ENCODE data around the gene NCAM1. TPM values are rescaled to one million over a fixed set of nuclear protein-coding genes. Genes with fewer than 3 reads are reported as not detected.

NCAM1 gene
- total and polyA plus RNA-seq, 2 donors (not counting 3 experiments of a cell fraction or from before 2014, with no cell fraction given): 0.03 TPM; not detected in 1

DNA sequence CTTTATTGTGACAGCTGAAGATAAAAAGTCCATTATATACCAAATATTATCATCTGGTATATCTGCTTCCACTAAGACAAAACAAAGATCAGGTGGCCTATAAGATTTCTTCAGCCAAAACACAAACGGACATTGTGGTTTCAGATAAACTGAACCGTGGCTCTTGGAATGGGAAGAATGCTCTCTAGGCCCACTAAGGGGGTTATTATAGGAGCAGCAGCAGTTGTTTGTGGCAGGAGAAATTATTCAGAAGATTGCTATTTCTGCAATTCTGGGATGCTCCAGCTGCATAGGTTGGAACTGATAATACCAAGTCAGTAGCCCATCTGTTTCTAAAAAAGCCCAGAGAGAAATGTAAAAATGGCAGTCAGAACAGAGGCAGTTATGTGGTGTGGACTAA, 145.3 kb downstream of the NCAM1 start:
- Histone ChIP-seq H2AFZ (ENCODE audit: low read depth, low read length) (no peak overlapping the region), H3K9me3 (replicated peaks; ENCODE audit: control insufficient read depth, insufficient read depth, low read length) (no peaks in the 10 kb centered on the region), H3K4me1 (ENCODE audit: control insufficient read depth, extremely low read depth, insufficient read depth, low read length) (no peaks in the 10 kb centered on the region), H3K9ac (replicated peaks; ENCODE audit: extremely low read depth, insufficient read depth, low read length) (no peak overlapping the region), H3K27ac (ENCODE audit: insufficient read depth, low read depth, low read length) (no peak overlapping the region), H3K9me1 (replicated peaks; ENCODE audit: control insufficient read depth, extremely low read depth, insufficient read depth, low read length) (no peaks in the 10 kb centered on the region), H3K36me3 (ENCODE audit: control insufficient read depth in 2 of 2, extremely low read depth in 1 of 2, insufficient read depth in 2 of 2, low read length in 2 of 2) (no peaks in the 10 kb centered on the region), H3K27me3 (ENCODE audit: control insufficient read depth in 2 of 2, insufficient read depth in 2 of 2, low read length in 2 of 2) (no peaks in the 10 kb centered on the region), H3K4me2 (ENCODE audit: insufficient read depth, low read length) (no peak overlapping the region), H3K4me3 (replicated peaks in 1 of 3; ENCODE audit: insufficient read depth in 1 of 3, low read depth in 1 of 3, low read length in 3 of 3) (no peak overlapping the region), H3K79me2 (ENCODE audit: control insufficient read depth, insufficient read depth, low read length) (no peaks in the 10 kb centered on the region), H4K20me1 (replicated peaks; ENCODE audit: control insufficient read depth, extremely low read depth, insufficient read depth, low read length) (no peaks in the 10 kb centered on the region)
- ChIA-PET POLR2A (no interaction called here), CTCF (no interaction called here)
- dilution Hi-C loops (cut with MboI; ENCODE audit: extremely low pct_ligation_motif_present, low sequenced_read_pairs): no loop called here
- DNase-seq (ENCODE audit: low read depth, low spot score) (no peak), FAIRE-seq (no peak)
- TF ChIP-seq CTCF (IDR thresholded peaks at IDR 0.05; ENCODE audit: extremely low read depth in 1 of 2, insufficient read depth in 1 of 2, low read depth in 1 of 2, low read length in 2 of 2) (no peak), POLR2AphosphoS5 (IDR thresholded peaks at IDR 0.05; ENCODE audit: insufficient read depth, low read depth, low read length) (no peak), JUN (IDR thresholded peaks at IDR 0.05; ENCODE audit: borderline replicate concordance, insufficient read depth, insufficient read length, low read depth) (no peak), MAX (IDR thresholded peaks at IDR 0.05; ENCODE audit: insufficient read depth, insufficient read length) (no peak), FOS (IDR thresholded peaks at IDR 0.05; ENCODE audit: borderline replicate concordance, insufficient read depth, low read length) (no peak), POLR2A (IDR thresholded peaks at IDR 0.05; ENCODE audit: low read depth, low read length) (no peak), GATA2 (IDR thresholded peaks at IDR 0.05; ENCODE audit: insufficient read depth, insufficient read length, low read depth, low read length) (no peak)
- intact Hi-C loops (cut with micrococcal nuclease): no loop called here
- BruUV-seq (replicated peaks): no TSS peak

All from endothelial cell of umbilical vein (primary cell).